K562 (cell line): Measurements from ENCODE around the gene PRKAR1B. TPM values are rescaled to one million over a fixed set of nuclear protein-coding genes. Genes with fewer than 3 reads are reported as not detected.

Experiments used
- ATAC-seq: fragments of 200-7000 bp; cut with Tn5 transposase; 3 replicates; pipeline ENCODE4 v1.9.1; 2020; ENCODE audit warnings: moderate library complexity
- BruUV-seq: library from RNA; stranded (reverse); fragments of 400-500 nt; replicated peaks from 2 replicates; lab custom pipeline; 2021; lab: Mats Ljungman, UMichigan
- CTCF ChIA-PET: fragments of 300-600 bp; formaldehyde crosslinking; extraction: SDS; loops from one replicate; lab custom pipeline; 2021; ENCODE audit warnings: low intra/inter-chr PET ratio; lab: Yijun Ruan, JAX
- POLR2A ChIA-PET: fragments of 300-600, 350-650 bp; sonication (Branson Sonifier 250); formaldehyde crosslinking; extraction: SDS; loops from one replicate; lab custom pipeline; 2021; ENCODE audit warnings: antibody characterized with exemption, inconsistent platforms; lab: Yijun Ruan, JAX
- DNase-seq, 4 experiments: peaks; one replicate each; pipeline versions ENCODE4 v3.0.0 to v3.0.0-alpha.2; 2011 to 2018; ENCODE audit warnings: low spot score in 3 of 4, mixed read lengths in 3 of 4; ENCODE audit errors: extremely low read depth in 1 of 4
- FAIRE-seq: peaks from 2 replicates; lab custom pipeline; 2011; peaks lifted over from hg19 to GRCh38; lab: Jason Lieb, UNC
- H2AFZ ChIP-seq: 2 replicates; pipeline ENCODE4 v1.6.0; 2011; ENCODE audit warnings: low read depth, low read length, control low read depth, inconsistent platforms
- H3K27ac ChIP-seq: fragments of 200-600 bp; 3 replicates; pipeline ENCODE4 v1.8.0; 2011; ENCODE audit warnings: low read depth, mild to moderate bottlenecking, control low read depth, inconsistent platforms, low read length, moderate library complexity, mixed read lengths; ENCODE audit errors: extremely low read depth
- H3K27me3 ChIP-seq, 2 experiments: fragments of 300-600 bp in 1 of 2; 2 replicates in 1 of 2; 3 replicates in 1 of 2; pipeline versions ENCODE4 v1.6.0 to v1.8.0; 2011; ENCODE audit warnings: inconsistent platforms in 2 of 2, low read length in 2 of 2, mild to moderate bottlenecking in 1 of 2, mixed read lengths in 1 of 2, moderate library complexity in 1 of 2; ENCODE audit not compliant: control insufficient read depth in 2 of 2, insufficient read depth in 2 of 2
- H3K36me3 ChIP-seq: fragments of 300-600 bp; 3 replicates; pipeline ENCODE4 v1.8.0; 2011; ENCODE audit warnings: mild to moderate bottlenecking, low read length, inconsistent platforms; ENCODE audit not compliant: control insufficient read depth, insufficient read depth
- H3K4me1 ChIP-seq, 2 experiments: fragments of 200-600 bp in 1 of 2; replicated peaks in 1 of 2; 2 replicates in 1 of 2; 3 replicates in 1 of 2; pipeline versions ENCODE4 v1.5.1 to v1.8.0; 2011; ENCODE audit warnings: inconsistent platforms in 2 of 2, low read length in 2 of 2, mild to moderate bottlenecking in 1 of 2, mixed read lengths in 1 of 2, moderate library complexity in 1 of 2; ENCODE audit not compliant: control insufficient read depth in 2 of 2, insufficient read depth in 2 of 2
- H3K4me2 ChIP-seq: 2 replicates; pipeline ENCODE4 v1.6.1; 2011; ENCODE audit warnings: low read length, control low read depth, inconsistent platforms, mixed read lengths; ENCODE audit not compliant: insufficient read depth
- H3K4me3 ChIP-seq: fragments of 200-600 bp; sonication (generic), shearing (Covaris generic); 2 replicates; pipeline ENCODE4 v1.5.1; 2016; ENCODE audit warnings: control low read depth, inconsistent platforms
- H3K79me2 ChIP-seq: fragments of 200-600 bp; 3 replicates; pipeline ENCODE4 v1.8.0; 2011; ENCODE audit warnings: low read length, inconsistent platforms; ENCODE audit not compliant: control insufficient read depth, insufficient read depth
- H3K9ac ChIP-seq, 2 experiments: 2 replicates each; pipeline versions ENCODE4 v1.6.0 to v1.6.1; 2011; ENCODE audit warnings: low read depth in 2 of 2, low read length in 2 of 2, control low read depth in 1 of 2, inconsistent platforms in 1 of 2, mild to moderate bottlenecking in 1 of 2, mixed read lengths in 1 of 2; ENCODE audit not compliant: insufficient read depth in 1 of 2
- H3K9me1 ChIP-seq: one replicate; pipeline ENCODE4 v1.6.0; 2011; ENCODE audit warnings: inconsistent platforms, mild to moderate bottlenecking, low read length, moderate library complexity; ENCODE audit not compliant: control insufficient read depth, insufficient read depth
- H3K9me3 ChIP-seq: replicated peaks from 2 replicates; pipeline ENCODE4 v1.5.1; 2011; ENCODE audit warnings: low read depth, low read length, inconsistent platforms; ENCODE audit not compliant: control insufficient read depth, insufficient read depth
- H4K20me1 ChIP-seq: replicated peaks from 2 replicates; pipeline ENCODE4 v1.6.1; 2011; ENCODE audit warnings: low read length, inconsistent platforms, mixed read lengths; ENCODE audit not compliant: control insufficient read depth, insufficient read depth
- ARNT ChIP-seq, 2 experiments: fragments of 450-650 bp; IDR thresholded peaks; 2 replicates each; pipeline ENCODE4 v1.6.1; 2016; ENCODE audit warnings: mild to moderate bottlenecking in 1 of 2
- CHAMP1 ChIP-seq: fragments of 450-650 bp; IDR thresholded peaks from 2 replicates; pipeline ENCODE4 v1.6.1; 2016; ENCODE audit warnings: mild to moderate bottlenecking
- LARP7 ChIP-seq: fragments of 450-650 bp; IDR thresholded peaks from 2 replicates; pipeline ENCODE4 v1.6.1; 2016
- PCBP2 ChIP-seq: fragments of 200-400 bp; formaldehyde crosslinking; IDR thresholded peaks from 2 replicates; pipeline ENCODE4 v1.6.1; 2018; ENCODE audit warnings: low read length, low read depth, mild to moderate bottlenecking, moderate library complexity; ENCODE audit not compliant: poor library complexity, severe bottlenecking
- ZNF197 ChIP-seq: fragments of 200-800 bp; sonication (Bioruptor generic); IDR thresholded peaks from 2 replicates; pipeline ENCODE4 v1.6.1; 2016; ENCODE audit warnings: low read depth, missing genetic modification characterization, missing compliant biosample characterization
- ZNF274 ChIP-seq: IDR thresholded peaks from 2 replicates; pipeline ENCODE4 v1.6.1; 2011; ENCODE audit warnings: low read depth, mild to moderate bottlenecking, low read length, moderate library complexity, borderline replicate concordance
- ZNF408 ChIP-seq: fragments of 250-450 bp; sonication (Bioruptor Pico); IDR thresholded peaks from 2 replicates; pipeline ENCODE4 v1.4.0; 2020; ENCODE audit warnings: low read depth, mild to moderate bottlenecking, moderate library complexity
- WGBS: fragments of 100-300 bp; shearing (Covaris generic); methylation state at CpG from one replicate; pipeline ENCODE4 v1.1.6; 2016; ENCODE audit warnings: low coverage, mixed read lengths; ENCODE audit not compliant: insufficient coverage; ENCODE audit errors: missing lambda C conversion rate; 5-methylcytosine and 5-hydroxymethylcytosine counted together
- in situ Hi-C: fragments of 300-500 bp; cut with MboI; formaldehyde crosslinking; loops from 4 replicates; pipeline ENCODE4 v1.15.0; 2018; ENCODE audit warnings: inconsistent platforms, mixed read lengths
- intact Hi-C: fragments of 100-400 bp; cut with micrococcal nuclease; formaldehyde crosslinking; loops from 2 replicates; pipeline ENCODE4 v1.14.2; 2022
- polyA plus RNA-seq, 8 experiments: library from polyadenylated mRNA; depleted of rRNA in 4 of 8; stranded (reverse) in 5 of 8; unstranded in 3 of 8; fragments of >200 nt; fragmentation: Nextera tagmentation in 2 of 8; fragmentation: Illumina TruSeq in 1 of 8; extraction: Ambion mirVana in 2 of 8; extraction: Trizol in 1 of 8; gene quantifications; 2 replicates each; pipeline versions ENCODE4 v1.2.1 to v1.2.3, GENCODE V29; 2011 to 2014; ENCODE audit warnings: inconsistent platforms in 1 of 8, missing spikeins in 1 of 8
- total RNA-seq, 7 experiments: library from RNA; depleted of rRNA in 6 of 7; stranded (reverse); fragments of >200 nt in 6 of 7; fragmentation: Illumina TruSeq in 2 of 7; extraction: Trizol in 2 of 7; gene quantifications; 2 replicates each; pipeline versions ENCODE4 v1.2.1 to v1.2.3, GENCODE V29; 2011 to 2021; ENCODE audit warnings: low replicate concordance in 1 of 7

PRKAR1B gene
- total and polyA plus RNA-seq, 9 of the 15 experiments (the other 6 are each of a cell fraction or from before 2014, with no cell fraction given), result 0.99 to 30.5 (median 12.7) TPM

- BruUV-seq, result no TSS peak
- peaks cover 0 to 19% of the 10 kb centered on the region in 2 experiments; a peak in 2 of 5 replicates for H3K4me1 ChIP-seq
Observed at GRCh38 chr7:509426-510130, 217.5 kb downstream of the PRKAR1B start.

More at GRCh38 chr7:509426-510130, 217.5 kb downstream of the PRKAR1B start:
- Histone ChIP-seq H3K9ac (no peak overlapping the region), H3K4me3 (no peak overlapping the region), H3K9me1 (peaks cover 2% of the 10 kb centered on the region), H3K9me3 (no peaks in the 10 kb centered on the region), H3K36me3 (no peaks in the 10 kb centered on the region), H3K27ac (no peak overlapping the region), H3K27me3 (no peaks in the 10 kb centered on the region), H3K4me2 (no peak overlapping the region), H4K20me1 (peaks cover 4% of the 10 kb centered on the region; the same call in 1 of the 2 replicates), H3K79me2 (no peaks in the 10 kb centered on the region), H2AFZ (no peak overlapping the region)
- TF ChIP-seq ARNT (IDR thresholded peaks at IDR 0.05), result no peak
- no peak for TF ChIP-seq PCBP2
- no peak for TF ChIP-seq ZNF274
- no peak for TF ChIP-seq CHAMP1
- TF ChIP-seq ZNF408, result no peak
- no peak for TF ChIP-seq ZNF197
- TF ChIP-seq LARP7, result no peak
- WGBS, result 71% methylated on average over 18 of the region's 20 CpGs
- FAIRE-seq (no peak), DNase-seq (no peak), ATAC-seq (no peak)
- intact Hi-C loops, result no loop called here
- POLR2A ChIA-PET, result no interaction called here
- CTCF ChIA-PET, result no interaction called here
- in situ Hi-C loops, result no loop called here
